GM12864 (cell line): ENCODE data around the gene HYAL2.

Experiments
- DNase-seq: peaks from one replicate; pipeline ENCODE4 v3.0.0-alpha.2; 2011; ENCODE audit warnings: low read depth
- H3K4me3 ChIP-seq: 2 replicates; pipeline ENCODE4 v1.5.1; 2011; ENCODE audit warnings: mild to moderate bottlenecking, low read depth, low read length, control low read depth
- CTCF ChIP-seq: IDR thresholded peaks from 2 replicates; pipeline ENCODE4 v1.5.1; 2011; ENCODE audit warnings: low read depth, mild to moderate bottlenecking, moderate library complexity, low read length, control low read depth, inconsistent platforms; ENCODE audit errors: missing control alignments

Gene HYAL2

DNA sequence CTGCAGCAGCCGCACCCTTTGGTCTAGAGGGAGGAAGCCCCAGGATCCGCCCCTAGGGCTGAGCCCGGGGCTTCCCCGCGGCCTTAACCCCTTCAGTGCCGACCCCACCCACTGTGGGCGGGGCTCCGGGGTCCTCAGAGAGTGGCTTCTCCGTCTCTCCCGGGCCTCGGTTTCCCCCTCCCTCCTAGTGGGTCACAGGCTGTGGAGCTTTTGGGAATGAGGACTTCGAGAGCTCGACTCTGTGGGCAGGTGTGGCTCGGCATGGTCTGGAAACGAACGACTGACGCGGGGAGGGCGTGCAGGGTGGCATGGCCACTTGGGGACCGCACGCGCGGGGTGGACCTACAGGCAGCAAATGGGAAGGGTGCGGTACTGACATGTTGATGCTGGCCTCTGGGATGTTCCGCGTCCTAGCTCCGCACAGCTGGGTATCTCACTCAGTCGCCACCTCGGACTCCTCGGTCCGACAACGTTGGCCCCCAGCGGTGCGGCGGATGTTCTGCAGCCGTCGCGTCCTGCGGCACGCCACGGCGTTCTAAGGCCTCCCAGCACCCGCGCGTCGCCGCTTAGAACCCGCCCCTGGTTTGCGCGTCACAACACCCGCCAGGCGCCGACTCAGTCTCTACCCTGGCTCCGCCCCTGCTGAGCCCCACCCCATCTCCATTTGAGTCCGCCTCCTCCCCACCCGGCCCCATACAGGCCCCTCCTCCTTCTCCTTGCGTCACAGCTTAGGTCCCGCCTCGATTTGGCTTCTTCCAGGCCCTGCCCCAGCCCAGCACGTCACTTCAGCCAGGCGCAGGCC lies 23.5 kb downstream of the HYAL2 start, which contains the start of the genes HYAL3 and NAA80:
Gene HYAL3, minus strand, starts transcription at position 570 of the 802 bp plus-strand sequence. CDS start 3,803 bp downstream, outside the sequence.
Gene NAA80, minus strand, starts transcription at position 570 of the 802 bp plus-strand sequence. CDS start 1,942 bp downstream, outside the sequence.
- DNase-seq, result peak; percentile 96
- peak; percentile 55 for TF ChIP-seq CTCF
- peak within 1 kb of the TSS; percentile 75 for H3K4me3 ChIP-seq

- no peak for TF ChIP-seq CTCF
- DNase-seq, result no peak
- H3K4me3 ChIP-seq, result peak overlapping the region; percentile 75
Measured at GRCh38 chr3:50297896-50298725, 24.4 kb downstream of the HYAL2 start.

GRCh38 chr3:50297384-50297775 lies 25.2 kb downstream of the HYAL2 start:
- DNase-seq, result no peak
- H3K4me3 ChIP-seq, result no peak overlapping the region
- no peak for TF ChIP-seq CTCF

- DNase-seq, result no peak
- H3K4me3 ChIP-seq, result no peak overlapping the region
- no peak for TF ChIP-seq CTCF
Measured at GRCh38 chr3:50296721-50297383, 25.7 kb downstream of the HYAL2 start.

DNA sequence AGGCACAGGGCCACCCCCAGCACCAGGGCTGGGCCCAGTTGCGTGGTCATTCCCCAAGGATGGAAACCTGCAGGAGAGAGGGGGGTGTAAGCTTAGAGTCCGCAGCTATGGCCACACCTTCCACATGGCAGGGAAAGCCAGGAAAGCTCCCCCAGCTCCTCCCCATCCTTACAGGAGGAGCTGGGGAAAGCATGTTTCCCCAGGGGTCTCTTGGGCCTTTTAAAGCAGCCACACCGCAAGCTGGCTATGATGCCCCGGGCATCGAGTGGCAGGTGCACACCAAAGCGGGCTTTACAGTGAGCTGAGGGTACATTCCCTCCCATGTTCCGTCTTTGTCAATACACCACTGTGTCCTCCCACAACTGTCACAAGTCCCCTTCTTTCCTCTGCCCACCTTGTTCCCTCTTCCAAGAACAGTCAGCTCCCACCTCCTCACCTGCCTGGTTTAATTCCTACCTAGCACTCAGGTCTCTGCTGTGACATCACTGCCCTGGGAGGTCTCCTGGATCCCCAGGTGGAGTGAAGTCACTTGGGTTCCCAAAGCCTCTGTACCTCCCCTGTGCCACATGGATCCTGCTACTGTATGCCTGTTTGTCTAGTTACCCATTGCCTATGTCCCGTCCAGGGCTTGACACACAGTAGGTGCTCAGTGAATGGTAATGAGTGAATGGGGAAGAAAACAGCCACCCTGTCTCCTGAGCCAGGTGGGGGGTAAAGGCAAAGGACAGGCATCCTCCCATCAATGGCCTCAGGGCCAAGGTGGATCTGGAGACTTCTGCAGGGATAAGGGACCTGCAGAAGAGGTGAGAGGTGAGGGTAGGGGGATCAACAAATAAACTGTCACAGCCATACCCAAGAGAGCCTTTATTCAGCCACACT lies 26.8 kb downstream of the HYAL2 start:
- TF ChIP-seq CTCF, result no peak
- H3K4me3 ChIP-seq, result no peak overlapping the region
- DNase-seq, result no peak
